Peyer's patch (tissue), 4 donors: Measurements from ENCODE around the gene SLC22A6. TPM values are rescaled to one million over a fixed set of nuclear protein-coding genes. Genes with fewer than 3 reads are reported as not detected.

ENCODE experiments used
- DNase-seq, 3 donors: peaks; one replicate each; pipeline ENCODE4 v3.0.0-alpha.2; 2017 to 2019
- H3K27ac ChIP-seq, 4 donors: fragments of 200-600 bp; sonication (generic); one replicate each; pipeline ENCODE4 v1.5.1; 2016 to 2019
- H3K27me3 ChIP-seq, 2 donors: fragments of 200-600 bp; sonication (generic); one replicate each; pipeline ENCODE4 v1.5.1; 2019
- H3K36me3 ChIP-seq, 3 donors: fragments of 200-600 bp; sonication (generic); one replicate each; pipeline ENCODE4 v1.5.1; 2016 to 2019
- H3K4me1 ChIP-seq, 4 donors: fragments of 200-600 bp; sonication (generic); one replicate each; pipeline ENCODE4 v1.5.1; 2016 to 2019
- H3K4me3 ChIP-seq, 4 donors: fragments of 200-600 bp; sonication (generic); 1 replicate in 3 of 4; 2 replicates in 1 of 4; pipeline ENCODE4 v1.5.1; 2016 to 2019; ENCODE audit warnings: mild to moderate bottlenecking in 1 of 4
- H3K9me3 ChIP-seq, 4 donors: fragments of 200-600 bp; sonication (generic); one replicate each; pipeline ENCODE4 v1.5.1; 2016 to 2019; ENCODE audit warnings: mild to moderate bottlenecking in 1 of 4
- POLR2A ChIP-seq, 2 donors: fragments of 450-650 bp; IDR thresholded peaks; one replicate each; pipeline ENCODE4 v1.5.1; 2017; ENCODE audit warnings: antibody characterized with exemption in 2 of 2, mild to moderate bottlenecking in 2 of 2, moderate library complexity in 2 of 2
- total RNA-seq, 4 donors: library from RNA; depleted of rRNA; stranded (reverse); fragments of >200 nt; gene quantifications; one replicate each; pipeline ENCODE4 v1.1.0, GENCODE V29; 2016
- TF ChIP-seq, protein P1 (sequence below), 6 experiments: fragments of 450-650 bp in 4 of 6; fragments of 200-600 bp in 2 of 6; sonication (generic) in 1 of 6; IDR thresholded peaks; one replicate each; pipeline ENCODE4 v1.5.1; 2017 to 2019; ENCODE audit warnings: antibody characterized with exemption in 6 of 6, mild to moderate bottlenecking in 3 of 6, moderate library complexity in 1 of 6

Gene SLC22A6
- total RNA-seq, 4 donors from 2014 or later, result not detected

DNA sequence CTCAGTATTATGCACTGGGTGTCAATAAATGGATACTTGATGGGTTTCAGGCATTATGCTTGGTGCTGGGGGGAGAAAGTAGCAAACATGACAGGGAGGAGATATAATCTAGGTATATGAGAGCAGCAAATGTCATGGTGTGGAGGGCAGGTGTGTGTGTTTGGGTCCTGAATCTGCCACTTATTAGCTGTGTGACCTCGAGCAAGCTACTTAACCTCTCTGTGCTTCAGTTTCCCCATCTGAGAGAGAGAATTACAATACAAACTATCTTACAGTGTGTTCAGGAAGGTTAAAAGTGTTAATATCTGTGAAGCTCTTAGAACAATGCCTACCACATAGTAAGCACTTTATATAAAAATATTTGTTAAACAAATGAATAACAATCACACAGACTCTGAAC, 28.1 kb upstream of the SLC22A6 start:
- no peaks in the 10 kb centered on the region for H3K9me3 ChIP-seq
- TF ChIP-seq, protein P1, sequence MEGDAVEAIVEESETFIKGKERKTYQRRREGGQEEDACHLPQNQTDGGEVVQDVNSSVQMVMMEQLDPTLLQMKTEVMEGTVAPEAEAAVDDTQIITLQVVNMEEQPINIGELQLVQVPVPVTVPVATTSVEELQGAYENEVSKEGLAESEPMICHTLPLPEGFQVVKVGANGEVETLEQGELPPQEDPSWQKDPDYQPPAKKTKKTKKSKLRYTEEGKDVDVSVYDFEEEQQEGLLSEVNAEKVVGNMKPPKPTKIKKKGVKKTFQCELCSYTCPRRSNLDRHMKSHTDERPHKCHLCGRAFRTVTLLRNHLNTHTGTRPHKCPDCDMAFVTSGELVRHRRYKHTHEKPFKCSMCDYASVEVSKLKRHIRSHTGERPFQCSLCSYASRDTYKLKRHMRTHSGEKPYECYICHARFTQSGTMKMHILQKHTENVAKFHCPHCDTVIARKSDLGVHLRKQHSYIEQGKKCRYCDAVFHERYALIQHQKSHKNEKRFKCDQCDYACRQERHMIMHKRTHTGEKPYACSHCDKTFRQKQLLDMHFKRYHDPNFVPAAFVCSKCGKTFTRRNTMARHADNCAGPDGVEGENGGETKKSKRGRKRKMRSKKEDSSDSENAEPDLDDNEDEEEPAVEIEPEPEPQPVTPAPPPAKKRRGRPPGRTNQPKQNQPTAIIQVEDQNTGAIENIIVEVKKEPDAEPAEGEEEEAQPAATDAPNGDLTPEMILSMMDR (IDR thresholded peaks at IDR 0.05), result no peak
- no peak for TF ChIP-seq POLR2A (IDR thresholded peaks at IDR 0.05)
- no peak overlapping the region for H3K4me3 ChIP-seq
- no peaks in the 10 kb centered on the region for H3K4me1 ChIP-seq
- no peak overlapping the region for H3K27ac ChIP-seq
- no peaks in the 10 kb centered on the region for H3K27me3 ChIP-seq
- DNase-seq, result no peak
- H3K36me3 ChIP-seq, result no peaks in the 10 kb centered on the region

DNA sequence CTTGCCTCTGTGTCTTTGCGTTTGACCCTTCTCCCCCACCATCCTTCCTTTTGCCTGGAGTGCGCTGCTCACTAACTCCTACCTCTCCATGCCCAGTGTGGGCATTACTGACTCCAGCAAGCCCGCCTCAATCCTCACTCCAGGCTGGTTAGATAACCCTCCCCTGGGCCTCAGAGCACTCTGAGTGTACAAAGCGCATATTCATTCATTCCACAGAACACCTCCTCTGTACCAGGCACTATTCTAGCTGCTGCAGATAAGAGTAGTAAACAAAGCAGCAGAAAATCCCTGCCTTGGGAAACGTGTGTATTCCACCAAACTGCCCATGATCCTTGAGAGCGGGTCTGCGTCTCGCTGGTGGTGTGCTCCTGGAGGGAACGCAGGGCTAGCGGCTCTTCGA, 27.7 kb upstream of the SLC22A6 start:
- H3K27ac ChIP-seq, result no peak overlapping the region
- TF ChIP-seq, protein P1 (IDR thresholded peaks at IDR 0.05), result no peak
- TF ChIP-seq POLR2A (IDR thresholded peaks at IDR 0.05), result no peak
- no peaks in the 10 kb centered on the region for H3K9me3 ChIP-seq

DNA sequence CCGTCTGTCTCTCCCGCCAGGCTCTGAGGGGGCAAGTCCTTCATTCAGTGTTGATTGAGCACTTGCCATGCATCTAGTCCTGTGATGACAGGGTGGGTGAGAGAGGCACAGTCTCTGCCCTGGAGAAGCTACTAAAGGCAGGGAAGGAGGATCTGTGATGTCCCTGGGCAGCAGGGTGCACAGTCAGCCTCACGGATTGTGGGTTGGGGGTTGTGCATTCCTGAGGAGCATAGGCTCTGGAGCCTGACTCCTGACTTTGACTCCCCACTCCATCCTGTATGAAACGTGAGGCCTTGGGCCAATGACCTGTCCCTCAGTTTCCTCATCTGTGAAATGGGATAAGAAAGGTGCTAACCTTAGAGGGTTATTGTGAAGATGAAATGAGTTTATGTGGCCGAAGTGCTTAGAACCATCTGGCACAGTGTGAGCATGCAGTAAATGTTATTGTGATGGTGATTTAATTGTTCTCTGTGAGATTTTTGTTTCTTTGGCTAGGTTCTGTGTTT, 26.2 kb upstream of the SLC22A6 start:
- no peak for TF ChIP-seq POLR2A (IDR thresholded peaks at IDR 0.05)
- TF ChIP-seq, protein P1 (IDR thresholded peaks at IDR 0.05), result no peak
- H3K27ac ChIP-seq, result no peak overlapping the region
- H3K27me3 ChIP-seq, result no peaks in the 10 kb centered on the region
- no peak overlapping the region for H3K4me3 ChIP-seq
- no peak for DNase-seq
- no peaks in the 10 kb centered on the region for H3K4me1 ChIP-seq
- H3K36me3 ChIP-seq, result no peaks in the 10 kb centered on the region
- no peaks in the 10 kb centered on the region for H3K9me3 ChIP-seq

More for the DNA sequence above, 27.7 kb upstream of the SLC22A6 start:
- no peak for DNase-seq
- H3K4me1 ChIP-seq, result no peaks in the 10 kb centered on the region
- no peaks in the 10 kb centered on the region for H3K36me3 ChIP-seq
- H3K4me3 ChIP-seq, result no peak overlapping the region
- no peaks in the 10 kb centered on the region for H3K27me3 ChIP-seq

DNA sequence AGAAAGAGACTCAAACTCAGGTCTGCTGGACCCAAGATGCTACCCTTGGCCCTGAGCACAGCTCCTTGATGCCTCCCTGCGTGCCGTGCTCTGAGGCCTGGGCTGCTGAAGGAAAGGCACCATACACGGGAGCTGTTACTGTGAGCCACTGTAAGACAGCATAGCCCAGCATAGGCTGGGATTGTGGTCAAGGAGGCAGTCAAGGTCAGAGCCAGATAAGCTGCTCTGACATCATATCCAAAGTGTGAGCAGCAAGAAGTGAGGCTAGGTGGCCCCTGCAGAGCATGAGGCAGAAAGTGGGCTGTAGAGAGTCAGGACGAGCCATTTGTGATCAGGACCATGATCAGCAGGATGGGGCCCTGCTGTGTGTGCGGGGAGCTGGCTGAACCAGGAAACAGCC, 23.2 kb upstream of the SLC22A6 start:
- Histone ChIP-seq H3K4me1 (no peaks in the 10 kb centered on the region), H3K27ac (no peak overlapping the region), H3K9me3 (no peaks in the 10 kb centered on the region), H3K4me3 (no peak overlapping the region), H3K27me3 (no peaks in the 10 kb centered on the region), H3K36me3 (no peaks in the 10 kb centered on the region)
- no peak for DNase-seq
- TF ChIP-seq POLR2A (IDR thresholded peaks at IDR 0.05), result no peak
- TF ChIP-seq, protein P1 (IDR thresholded peaks at IDR 0.05), result no peak

DNA sequence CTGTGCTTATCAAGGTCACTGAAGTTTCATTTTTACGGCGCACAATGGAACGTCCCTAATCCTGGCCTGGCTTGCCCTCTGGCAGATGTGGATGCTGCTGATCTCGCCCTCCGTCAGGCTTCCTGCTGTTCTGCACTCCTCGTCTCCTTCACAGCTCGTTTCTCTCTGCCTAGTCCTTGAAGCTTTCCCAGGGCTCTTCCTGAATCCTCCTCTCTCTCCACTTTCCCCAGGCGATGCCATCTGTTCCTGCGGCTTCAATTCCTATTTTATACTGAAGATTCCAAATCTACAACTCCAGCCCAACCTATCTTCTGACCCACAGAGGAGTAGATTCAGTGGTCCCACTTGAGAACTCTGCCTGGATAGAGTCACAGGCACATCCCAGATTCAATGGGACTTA, 16.7 kb upstream of the SLC22A6 start:
- Histone ChIP-seq H3K9me3 (no peaks in the 10 kb centered on the region), H3K4me3 (no peak overlapping the region), H3K27me3 (no peaks in the 10 kb centered on the region), H3K4me1 (no peaks in the 10 kb centered on the region), H3K36me3 (no peaks in the 10 kb centered on the region), H3K27ac (no peak overlapping the region)
- no peak for DNase-seq
- TF ChIP-seq, protein P1 (IDR thresholded peaks at IDR 0.05), result no peak
- TF ChIP-seq POLR2A (IDR thresholded peaks at IDR 0.05), result no peak

DNA sequence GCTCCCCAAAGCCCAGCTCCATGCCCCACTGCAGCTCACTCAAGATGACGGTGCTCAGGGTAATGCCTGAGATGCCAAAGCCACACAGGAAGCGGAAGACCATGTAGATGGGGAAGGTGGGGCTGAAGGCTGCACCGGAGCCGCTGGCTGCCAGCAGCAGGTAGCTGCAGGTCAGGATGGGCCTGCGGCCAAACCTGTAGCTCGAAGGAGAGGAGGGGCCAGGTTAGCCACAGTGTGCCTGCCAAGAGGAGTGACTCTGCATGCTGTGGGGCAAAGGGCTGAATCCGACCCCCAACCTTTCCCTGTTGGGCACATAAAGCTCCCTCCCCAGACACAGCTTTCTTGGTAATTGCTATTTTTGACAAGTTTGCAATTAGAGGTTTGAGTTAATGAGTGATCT, 14.9 kb upstream of the SLC22A6 start:
- no peak overlapping the region for H3K27ac ChIP-seq
- TF ChIP-seq POLR2A (IDR thresholded peaks at IDR 0.05), result no peak
- TF ChIP-seq, protein P1 (IDR thresholded peaks at IDR 0.05), result no peak
- no peak overlapping the region for H3K4me3 ChIP-seq
- no peaks in the 10 kb centered on the region for H3K9me3 ChIP-seq
- DNase-seq, result no peak
- no peaks in the 10 kb centered on the region for H3K27me3 ChIP-seq
- no peaks in the 10 kb centered on the region for H3K36me3 ChIP-seq
- no peaks in the 10 kb centered on the region for H3K4me1 ChIP-seq
